SK-N-SH (cell line): ENCODE measurements around the gene DCAF6. TPM values are rescaled to one million over a fixed set of nuclear protein-coding genes. Genes with fewer than 3 reads are reported as not detected.

Experiments used
- CTCF ChIA-PET: fragments of 300-600, 350-600 bp; formaldehyde crosslinking; extraction: SDS; loops from one replicate; lab custom pipeline; 2021; lab: Yijun Ruan, JAX
- POLR2A ChIA-PET: fragments of 350-600 bp; sonication (Branson Sonifier 250); formaldehyde crosslinking; extraction: SDS; loops from one replicate; lab custom pipeline; 2020; ENCODE audit warnings: antibody characterized with exemption, inconsistent platforms; lab: Yijun Ruan, JAX
- DNase-seq: peaks from one replicate; pipeline ENCODE4 v3.0.0; 2012
- H2AFZ ChIP-seq: fragments of 200-600 bp; sonication (generic); 2 replicates; pipeline ENCODE4 v1.8.1; 2016; ENCODE audit warnings: antibody characterized with exemption, mild to moderate bottlenecking, low read depth
- H3F3A ChIP-seq: fragments of 200-600 bp; sonication (generic); replicated peaks from 2 replicates; pipeline ENCODE3; 2016; ENCODE audit warnings: antibody characterized with exemption, mild to moderate bottlenecking; ENCODE audit not compliant: insufficient read depth
- H3K27ac ChIP-seq, 2 experiments: fragments of 200-500 bp in 1 of 2; fragments of 200-600 bp in 1 of 2; sonication (Bioruptor generic) in 1 of 2; sonication (generic), shearing (Covaris generic) in 1 of 2; 2 replicates each; pipeline versions ENCODE4 v1.5.1 to v1.6.1; 2014 to 2016; ENCODE audit warnings: low read depth in 2 of 2, inconsistent platforms in 1 of 2, low read length in 1 of 2, mild to moderate bottlenecking in 1 of 2, mixed read lengths in 1 of 2
- H3K27me3 ChIP-seq: fragments of 200-600 bp; sonication (generic), shearing (Covaris generic); 2 replicates; pipeline ENCODE4 v1.6.1; 2016; ENCODE audit warnings: mixed run types; ENCODE audit not compliant: insufficient read depth
- H3K36me3 ChIP-seq, 2 experiments: fragments of 200-500 bp in 1 of 2; fragments of 200-600 bp in 1 of 2; sonication (Bioruptor generic) in 1 of 2; sonication (generic) in 1 of 2; replicated peaks in 1 of 2; 2 replicates each; pipeline versions ENCODE3 to v1.5.1; 2014 to 2016; ENCODE audit warnings: low read length in 1 of 2, mild to moderate bottlenecking in 1 of 2; ENCODE audit not compliant: insufficient read depth in 2 of 2, control insufficient read depth in 1 of 2
- H3K4me1 ChIP-seq, 2 experiments: fragments of 200-500 bp in 1 of 2; fragments of 200-600 bp in 1 of 2; sonication (Bioruptor generic) in 1 of 2; sonication (generic), shearing (Covaris generic) in 1 of 2; 2 replicates each; pipeline versions ENCODE4 v1.5.1 to v1.6.1; 2014 to 2016; ENCODE audit warnings: low read depth in 1 of 2, low read length in 1 of 2, mixed run types in 1 of 2; ENCODE audit not compliant: insufficient read depth in 2 of 2, control insufficient read depth in 1 of 2
- H3K4me2 ChIP-seq: fragments of 200-600 bp; sonication (generic), shearing (Covaris generic); 2 replicates; pipeline ENCODE4 v1.6.1; 2017; ENCODE audit warnings: mixed run types
- H3K4me3 ChIP-seq, 2 experiments: fragments of 200-500 bp in 1 of 2; fragments of 200-600 bp in 1 of 2; sonication (Bioruptor generic) in 1 of 2; sonication (generic), shearing (Covaris generic) in 1 of 2; 2 replicates each; pipeline versions ENCODE4 v1.5.1 to v1.8.1; 2014 to 2016; ENCODE audit warnings: low read depth in 2 of 2, inconsistent platforms in 1 of 2, low read length in 1 of 2, mild to moderate bottlenecking in 1 of 2, mixed read lengths in 1 of 2, moderate library complexity in 1 of 2
- H3K79me2 ChIP-seq: fragments of 200-600 bp; sonication (generic); 2 replicates; pipeline ENCODE4 v1.8.1; 2017; ENCODE audit warnings: mild to moderate bottlenecking; ENCODE audit not compliant: insufficient read depth
- H3K9ac ChIP-seq: fragments of 200-600 bp; sonication (generic); 2 replicates; pipeline ENCODE4 v1.6.1; 2017; ENCODE audit warnings: mixed run types
- H3K9me2 ChIP-seq: fragments of 200-600 bp; sonication (generic); 2 replicates; pipeline ENCODE4 v1.6.1; 2017; ENCODE audit warnings: mixed run types
- H3K9me3 ChIP-seq: fragments of 200-600 bp; sonication (generic); 2 replicates; pipeline ENCODE4 v1.6.1; 2017; ENCODE audit warnings: mixed run types, mild to moderate bottlenecking, moderate library complexity
- H4K20me1 ChIP-seq: fragments of 200-600 bp; sonication (generic); 2 replicates; pipeline ENCODE4 v1.6.1; 2017; ENCODE audit warnings: mild to moderate bottlenecking, mixed run types; ENCODE audit not compliant: insufficient read depth
- CHD2 ChIP-seq: fragments of 150-350 bp; IDR thresholded peaks from 2 replicates; pipeline ENCODE4 v1.6.1; 2018; ENCODE audit warnings: low read length; ENCODE audit not compliant: partially characterized antibody
- GABPA ChIP-seq: IDR thresholded peaks from 2 replicates; pipeline ENCODE4 v1.4.0; 2012; ENCODE audit warnings: low read depth, mild to moderate bottlenecking
- MXI1 ChIP-seq: IDR thresholded peaks from 2 replicates; pipeline ENCODE4 v1.6.1; 2012; ENCODE audit warnings: mild to moderate bottlenecking, low read depth, low read length, improper control_type of control experiment
- RAD21 ChIP-seq: IDR thresholded peaks from 2 replicates; pipeline ENCODE4 v1.6.1; 2012; ENCODE audit warnings: mild to moderate bottlenecking, low read length
- SMC3 ChIP-seq: IDR thresholded peaks from 2 replicates; pipeline ENCODE4 v1.6.1; 2012; ENCODE audit warnings: low read depth, low read length, improper control_type of control experiment
- WGBS: methylation state at CpG from one replicate; pipeline ENCODE4 v1.1.6; 2017; ENCODE audit warnings: low lambda C conversion rate; 5-methylcytosine and 5-hydroxymethylcytosine counted together
- polyA plus RNA-seq, 3 experiments: library from polyadenylated mRNA; depleted of rRNA; stranded (reverse); fragments of >200 nt; gene quantifications; 2 replicates each; pipeline ENCODE4 v1.2.3, GENCODE V29; 2012
- TF ChIP-seq, protein P1 (sequence below): fragments of 200-600 bp; sonication (generic); IDR thresholded peaks from 2 replicates; pipeline ENCODE4 v1.6.1; 2017; ENCODE audit warnings: antibody characterized with exemption, mild to moderate bottlenecking, moderate library complexity
- TF ChIP-seq, protein P2 (sequence below): IDR thresholded peaks from 2 replicates; pipeline ENCODE4 v1.4.0; 2012; ENCODE audit warnings: low read depth, borderline replicate concordance
- TF ChIP-seq, protein P3 (sequence below): IDR thresholded peaks from 2 replicates; pipeline ENCODE4 v1.4.0; 2012; ENCODE audit warnings: low read depth, borderline replicate concordance

DCAF6 gene
- polyA plus RNA-seq, 1 of the 3 experiments (the other 2 are of a cell fraction) = 31.3 TPM

DNA sequence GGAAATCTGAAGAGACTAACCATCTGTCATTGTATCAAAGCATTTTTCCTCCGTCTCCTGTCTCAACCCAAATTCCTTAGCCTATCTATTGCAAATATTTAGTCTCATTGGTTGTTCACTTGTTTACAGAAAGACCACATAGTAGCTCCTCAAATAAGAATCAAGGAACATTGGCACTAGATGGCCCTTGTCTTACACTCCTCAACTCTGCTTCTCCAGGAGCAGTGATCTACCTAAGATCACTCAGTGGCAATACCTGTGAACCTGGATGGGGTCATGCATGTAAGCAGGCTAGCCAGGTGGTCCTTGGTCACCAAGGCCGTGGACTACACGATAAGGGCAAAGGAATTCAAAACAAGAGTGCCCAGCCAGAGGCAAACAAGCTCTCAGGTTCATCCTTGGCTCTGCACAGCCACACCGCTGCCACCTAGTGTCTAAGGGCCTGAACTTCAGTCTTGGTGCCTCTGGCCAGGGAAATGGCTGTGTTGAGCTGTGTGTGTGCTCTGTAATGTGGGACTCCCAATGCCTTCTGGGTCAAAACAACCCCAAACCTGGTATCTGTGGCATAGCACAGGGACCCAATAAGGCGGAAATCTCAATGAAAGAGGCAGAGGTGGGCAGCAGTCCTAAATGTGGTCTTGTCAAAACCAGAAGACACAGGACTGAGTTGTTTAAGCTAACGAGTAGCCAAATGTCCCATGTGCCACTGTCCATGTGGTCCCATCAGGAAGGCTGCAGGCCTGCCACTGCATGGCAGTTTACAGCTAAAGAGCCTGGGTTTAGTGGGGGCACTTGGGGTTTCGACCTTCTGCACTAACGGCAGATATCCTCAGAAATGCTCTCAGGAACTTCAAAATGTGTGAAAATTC, 145.8 kb downstream of the DCAF6 start:
- Histone ChIP-seq H3K4me2 (no peak overlapping the region), H3K4me1 (peaks cover 7 to 9% of the 10 kb centered on the region in 2 experiments; a peak in 3 of 4 replicates), H3K27ac (peak overlapping the region in 1 of 2 experiments; percentile 24; a peak in 3 of 4 replicates), H3F3A (peaks cover 33% of the 10 kb centered on the region), H3K27me3 (no peaks in the 10 kb centered on the region), H3K4me3 (no peak overlapping the region; a peak in 1 of 4 replicates), H3K36me3 (peaks cover 12 to 51% of the 10 kb centered on the region in 2 experiments), H2AFZ (no peak overlapping the region), H3K9ac (no peak overlapping the region), H3K9me2 (no peaks in the 10 kb centered on the region), H4K20me1 (no peaks in the 10 kb centered on the region), H3K79me2 (no peaks in the 10 kb centered on the region), H3K9me3 (no peaks in the 10 kb centered on the region)
- 46% methylated on average over 8 of the region's 8 CpGs for WGBS
- no peak for TF ChIP-seq CHD2
- TF ChIP-seq, protein P1, sequence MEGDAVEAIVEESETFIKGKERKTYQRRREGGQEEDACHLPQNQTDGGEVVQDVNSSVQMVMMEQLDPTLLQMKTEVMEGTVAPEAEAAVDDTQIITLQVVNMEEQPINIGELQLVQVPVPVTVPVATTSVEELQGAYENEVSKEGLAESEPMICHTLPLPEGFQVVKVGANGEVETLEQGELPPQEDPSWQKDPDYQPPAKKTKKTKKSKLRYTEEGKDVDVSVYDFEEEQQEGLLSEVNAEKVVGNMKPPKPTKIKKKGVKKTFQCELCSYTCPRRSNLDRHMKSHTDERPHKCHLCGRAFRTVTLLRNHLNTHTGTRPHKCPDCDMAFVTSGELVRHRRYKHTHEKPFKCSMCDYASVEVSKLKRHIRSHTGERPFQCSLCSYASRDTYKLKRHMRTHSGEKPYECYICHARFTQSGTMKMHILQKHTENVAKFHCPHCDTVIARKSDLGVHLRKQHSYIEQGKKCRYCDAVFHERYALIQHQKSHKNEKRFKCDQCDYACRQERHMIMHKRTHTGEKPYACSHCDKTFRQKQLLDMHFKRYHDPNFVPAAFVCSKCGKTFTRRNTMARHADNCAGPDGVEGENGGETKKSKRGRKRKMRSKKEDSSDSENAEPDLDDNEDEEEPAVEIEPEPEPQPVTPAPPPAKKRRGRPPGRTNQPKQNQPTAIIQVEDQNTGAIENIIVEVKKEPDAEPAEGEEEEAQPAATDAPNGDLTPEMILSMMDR = peak; percentile 83
- TF ChIP-seq, protein P2, sequence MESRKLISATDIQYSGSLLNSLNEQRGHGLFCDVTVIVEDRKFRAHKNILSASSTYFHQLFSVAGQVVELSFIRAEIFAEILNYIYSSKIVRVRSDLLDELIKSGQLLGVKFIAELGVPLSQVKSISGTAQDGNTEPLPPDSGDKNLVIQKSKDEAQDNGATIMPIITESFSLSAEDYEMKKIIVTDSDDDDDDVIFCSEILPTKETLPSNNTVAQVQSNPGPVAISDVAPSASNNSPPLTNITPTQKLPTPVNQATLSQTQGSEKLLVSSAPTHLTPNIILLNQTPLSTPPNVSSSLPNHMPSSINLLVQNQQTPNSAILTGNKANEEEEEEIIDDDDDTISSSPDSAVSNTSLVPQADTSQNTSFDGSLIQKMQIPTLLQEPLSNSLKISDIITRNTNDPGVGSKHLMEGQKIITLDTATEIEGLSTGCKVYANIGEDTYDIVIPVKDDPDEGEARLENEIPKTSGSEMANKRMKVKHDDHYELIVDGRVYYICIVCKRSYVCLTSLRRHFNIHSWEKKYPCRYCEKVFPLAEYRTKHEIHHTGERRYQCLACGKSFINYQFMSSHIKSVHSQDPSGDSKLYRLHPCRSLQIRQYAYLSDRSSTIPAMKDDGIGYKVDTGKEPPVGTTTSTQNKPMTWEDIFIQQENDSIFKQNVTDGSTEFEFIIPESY = no peak
- peak; percentile 80 for TF ChIP-seq SMC3
- TF ChIP-seq GABPA = no peak
- TF ChIP-seq RAD21 = peak; percentile 86
- TF ChIP-seq, protein P3, sequence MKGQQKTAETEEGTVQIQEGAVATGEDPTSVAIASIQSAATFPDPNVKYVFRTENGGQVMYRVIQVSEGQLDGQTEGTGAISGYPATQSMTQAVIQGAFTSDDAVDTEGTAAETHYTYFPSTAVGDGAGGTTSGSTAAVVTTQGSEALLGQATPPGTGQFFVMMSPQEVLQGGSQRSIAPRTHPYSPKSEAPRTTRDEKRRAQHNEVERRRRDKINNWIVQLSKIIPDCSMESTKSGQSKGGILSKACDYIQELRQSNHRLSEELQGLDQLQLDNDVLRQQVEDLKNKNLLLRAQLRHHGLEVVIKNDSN = no peak
- TF ChIP-seq MXI1 = no peak
- POLR2A ChIA-PET = interaction anchor here (0.5 kb wide), 1 partner anchor 33 kb away, joined by 4 read pairs; no protein-coding TSS in a partner anchor
- CTCF ChIA-PET = interaction anchor here (0.5 to 8.3 kb wide), 55 partner anchors 11 to 527 kb away, joined by 3 to 86 read pairs (median 4); partner anchors contain the start of genes GPR161, MPC2, MPZL1 and TBX19
- DNase-seq = peak; percentile 75
